PC-9 (cell line): ENCODE measurements around the gene SUSD1. TPM values are rescaled to one million over a fixed set of nuclear protein-coding genes. Genes with fewer than 3 reads are reported as not detected.

Source experiments
- BruUV-seq: library from RNA; stranded (reverse); fragments of 400-500 nt; replicated peaks from 2 replicates; lab custom pipeline; 2021; lab: Mats Ljungman, UMichigan
- CTCF ChIA-PET: fragments of 300-600 bp; sonication (Branson Sonifier 250); formaldehyde crosslinking; loops from one replicate; lab custom pipeline; 2022; ENCODE audit warnings: antibody characterized with exemption; lab: Charles Lee
- POLR2A ChIA-PET: fragments of 300-600 bp; sonication (Branson Sonifier 250); formaldehyde crosslinking; loops from one replicate; lab custom pipeline; 2022; ENCODE audit warnings: antibody characterized with exemption; ENCODE audit not compliant: unreplicated experiment; lab: Charles Lee
- DNase-seq, 2 experiments: peaks; one replicate each; pipeline versions ENCODE4 v3.0.0 to v3.0.0-alpha.2; 2015 to 2022; ENCODE audit warnings: mixed read lengths in 1 of 2
- H2AFZ ChIP-seq: fragments of 200-600 bp; sonication (generic); 2 replicates; pipeline ENCODE4 v1.8.1; 2017; ENCODE audit warnings: antibody characterized with exemption
- H3F3A ChIP-seq: fragments of 200-600 bp; sonication (generic); 2 replicates; pipeline ENCODE4 v1.8.1; 2017; ENCODE audit warnings: antibody characterized with exemption, mild to moderate bottlenecking, low read depth; ENCODE audit not compliant: insufficient read depth
- H3K27ac ChIP-seq: fragments of 200-600 bp; sonication (generic); 2 replicates; pipeline ENCODE4 v1.6.1; 2016; ENCODE audit warnings: mixed run types
- H3K27me3 ChIP-seq: fragments of 200-600 bp; sonication (generic); 2 replicates; pipeline ENCODE4 v1.6.1; 2016; ENCODE audit warnings: low read depth, mixed run types; ENCODE audit not compliant: insufficient read depth
- H3K36me3 ChIP-seq: fragments of 200-600 bp; sonication (generic); 2 replicates; pipeline ENCODE4 v1.6.1; 2016; ENCODE audit warnings: low read depth, mixed run types
- H3K4me1 ChIP-seq: fragments of 200-600 bp; sonication (generic); replicated peaks from 2 replicates; pipeline ENCODE4 v1.6.1; 2016; ENCODE audit warnings: mixed run types; ENCODE audit not compliant: insufficient read depth
- H3K4me2 ChIP-seq: fragments of 200-600 bp; sonication (generic); 2 replicates; pipeline ENCODE4 v1.6.1; 2017; ENCODE audit warnings: mixed run types
- H3K4me3 ChIP-seq: fragments of 200-600 bp; sonication (generic); 2 replicates; pipeline ENCODE4 v1.6.1; 2016; ENCODE audit warnings: mixed run types
- H3K79me2 ChIP-seq: fragments of 200-600 bp; sonication (generic); 2 replicates; pipeline ENCODE4 v1.6.1; 2017; ENCODE audit warnings: low read depth, mixed run types
- H3K9me2 ChIP-seq: fragments of 200-600 bp; sonication (generic); 2 replicates; pipeline ENCODE4 v1.8.1; 2017; ENCODE audit warnings: mild to moderate bottlenecking; ENCODE audit not compliant: insufficient read depth
- H3K9me3 ChIP-seq: fragments of 200-600 bp; sonication (generic); 2 replicates; pipeline ENCODE4 v1.8.1; 2016; ENCODE audit warnings: low read depth; ENCODE audit not compliant: insufficient read depth
- H4K20me1 ChIP-seq: fragments of 200-600 bp; sonication (generic); 2 replicates; pipeline ENCODE4 v1.8.1; 2017; ENCODE audit not compliant: insufficient read depth
- EZH2 ChIP-seq: fragments of 200-600 bp; sonication (generic); IDR thresholded peaks from 2 replicates; pipeline ENCODE4 v1.8.0; 2017; ENCODE audit warnings: antibody characterized with exemption, low read depth
- intact Hi-C: fragments of 100-400 bp; cut with micrococcal nuclease; formaldehyde crosslinking; loops from one replicate; pipeline ENCODE4 v1.10.0; 2022; ENCODE audit not compliant: unreplicated experiment
- total RNA-seq: library from RNA; stranded (reverse); gene quantifications from 2 replicates; pipeline ENCODE4 v1.2.3, GENCODE V29; 2021
- TF ChIP-seq, protein P1 (sequence below): fragments of 200-600 bp; sonication (generic); conservative IDR thresholded peaks from 2 replicates; pipeline ENCODE4 v1.6.1; 2017; ENCODE audit warnings: mixed run types, antibody characterized with exemption, mild to moderate bottlenecking, moderate library complexity

The SUSD1 gene
- total RNA-seq, 1 experiment from 2014 or later: 23.2 TPM

DNA sequence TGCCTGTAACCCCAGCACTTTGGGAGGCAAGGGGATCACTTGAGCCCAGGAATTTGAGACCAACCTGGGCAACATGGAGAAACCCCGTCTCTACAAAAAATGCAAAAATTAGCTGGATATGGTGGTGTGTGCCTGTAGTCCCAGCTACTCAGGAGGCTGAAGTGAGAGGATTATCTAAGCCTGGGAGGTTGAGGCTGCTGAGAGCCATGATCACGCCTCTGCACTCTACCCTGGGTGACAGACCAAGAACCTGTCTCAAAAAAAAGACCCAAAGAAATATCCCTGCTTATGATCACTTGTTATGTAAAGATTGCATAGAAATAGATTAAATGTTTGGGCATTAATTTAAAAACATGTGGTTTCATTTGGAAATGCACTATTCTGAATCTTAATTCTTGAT lies 153.4 kb downstream of the SUSD1 start:
- intact Hi-C loops: no loop called here
- Histone ChIP-seq H3K4me2 (peak overlapping the region; percentile 56), H3F3A (peaks cover 21% of the 10 kb centered on the region), H4K20me1 (no peaks in the 10 kb centered on the region), H3K4me3 (no peak overlapping the region), H3K27ac (peak overlapping the region; percentile 93), H3K9me2 (no peaks in the 10 kb centered on the region), H3K9me3 (no peaks in the 10 kb centered on the region), H3K36me3 (no peaks in the 10 kb centered on the region), H3K79me2 (no peaks in the 10 kb centered on the region), H2AFZ (no peak overlapping the region), H3K4me1 (peaks cover 19% of the 10 kb centered on the region), H3K27me3 (no peaks in the 10 kb centered on the region)
- BruUV-seq: no TSS peak
- DNase-seq: no peak
- CTCF ChIA-PET: interaction anchor here (1.0 to 1.6 kb wide), 2 partner anchors 10 to 53 kb away, joined by 3 to 8 read pairs; no protein-coding TSS in a partner anchor
- POLR2A ChIA-PET: no interaction called here
- no peak for TF ChIP-seq EZH2
- TF ChIP-seq, protein P1, sequence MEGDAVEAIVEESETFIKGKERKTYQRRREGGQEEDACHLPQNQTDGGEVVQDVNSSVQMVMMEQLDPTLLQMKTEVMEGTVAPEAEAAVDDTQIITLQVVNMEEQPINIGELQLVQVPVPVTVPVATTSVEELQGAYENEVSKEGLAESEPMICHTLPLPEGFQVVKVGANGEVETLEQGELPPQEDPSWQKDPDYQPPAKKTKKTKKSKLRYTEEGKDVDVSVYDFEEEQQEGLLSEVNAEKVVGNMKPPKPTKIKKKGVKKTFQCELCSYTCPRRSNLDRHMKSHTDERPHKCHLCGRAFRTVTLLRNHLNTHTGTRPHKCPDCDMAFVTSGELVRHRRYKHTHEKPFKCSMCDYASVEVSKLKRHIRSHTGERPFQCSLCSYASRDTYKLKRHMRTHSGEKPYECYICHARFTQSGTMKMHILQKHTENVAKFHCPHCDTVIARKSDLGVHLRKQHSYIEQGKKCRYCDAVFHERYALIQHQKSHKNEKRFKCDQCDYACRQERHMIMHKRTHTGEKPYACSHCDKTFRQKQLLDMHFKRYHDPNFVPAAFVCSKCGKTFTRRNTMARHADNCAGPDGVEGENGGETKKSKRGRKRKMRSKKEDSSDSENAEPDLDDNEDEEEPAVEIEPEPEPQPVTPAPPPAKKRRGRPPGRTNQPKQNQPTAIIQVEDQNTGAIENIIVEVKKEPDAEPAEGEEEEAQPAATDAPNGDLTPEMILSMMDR: no peak

DNA sequence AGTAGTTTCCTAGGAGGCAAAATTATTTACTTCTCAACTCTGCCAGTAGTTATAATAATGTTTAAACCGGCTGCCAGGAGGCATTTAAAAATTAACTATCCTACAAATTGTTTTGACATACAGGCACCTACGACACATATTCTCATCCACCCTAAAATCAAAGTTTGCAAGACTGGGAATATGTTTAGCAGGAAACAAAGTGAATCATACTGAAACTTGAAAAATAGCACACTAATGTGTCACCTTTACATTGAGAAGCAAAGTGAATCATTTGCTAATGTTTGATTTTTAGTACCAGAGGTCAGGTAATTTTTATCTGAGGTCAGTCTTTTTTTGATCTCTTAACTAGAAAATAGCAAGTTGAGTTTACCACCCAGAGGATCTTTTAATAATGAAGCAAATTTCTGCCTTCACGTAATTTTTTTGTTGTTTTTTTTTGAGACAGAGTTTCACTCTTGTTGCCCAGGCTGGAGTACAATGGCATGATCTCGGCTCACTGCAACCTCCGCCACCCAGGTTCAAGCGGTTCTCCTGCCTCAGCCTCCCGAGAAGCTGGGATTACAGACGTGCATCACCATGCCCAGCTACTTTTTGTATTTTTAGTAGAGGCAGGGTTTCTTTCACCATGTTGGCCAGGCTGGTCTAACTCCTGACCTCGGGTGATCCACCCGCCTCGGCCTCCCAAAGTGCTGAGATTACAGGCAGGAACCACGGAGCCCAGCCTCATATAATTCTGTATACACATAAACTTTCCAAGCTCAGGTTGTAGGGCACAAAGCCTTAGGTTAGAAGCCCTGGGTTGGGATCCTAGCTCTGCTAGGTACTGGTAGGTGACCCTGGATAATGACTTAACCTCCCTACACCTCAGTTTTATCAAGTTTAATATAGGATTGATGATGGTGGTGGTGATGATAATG lies 154.2 kb downstream of the SUSD1 start:
- H2AFZ ChIP-seq: no peak overlapping the region
- DNase-seq: peak in 1 of 2 experiments; percentile 96
- peak overlapping the region; percentile 93 for H3K27ac ChIP-seq
- no peaks in the 10 kb centered on the region for H4K20me1 ChIP-seq
- H3K27me3 ChIP-seq: no peaks in the 10 kb centered on the region
- intact Hi-C loops: no loop called here
- BruUV-seq: TSS peak; percentile 87
- ChIA-PET CTCF (interaction anchor here (1.6 kb wide), 1 partner anchor 54 kb away, joined by 8 read pairs; no protein-coding TSS in a partner anchor), POLR2A (interaction anchor here (0.6 kb wide), 1 partner anchor 87 kb away, joined by 10 read pairs; no protein-coding TSS in a partner anchor)
- peaks cover 19% of the 10 kb centered on the region for H3K4me1 ChIP-seq
- no peaks in the 10 kb centered on the region for H3K9me3 ChIP-seq
- H3K9me2 ChIP-seq: no peaks in the 10 kb centered on the region
- TF ChIP-seq, protein P1: no peak
- TF ChIP-seq EZH2: no peak
- H3K4me3 ChIP-seq: no peak overlapping the region
- H3F3A ChIP-seq: peaks cover 17% of the 10 kb centered on the region
- H3K36me3 ChIP-seq: no peaks in the 10 kb centered on the region
- peak overlapping the region; percentile 56 for H3K4me2 ChIP-seq
- H3K79me2 ChIP-seq: no peaks in the 10 kb centered on the region

DNA sequence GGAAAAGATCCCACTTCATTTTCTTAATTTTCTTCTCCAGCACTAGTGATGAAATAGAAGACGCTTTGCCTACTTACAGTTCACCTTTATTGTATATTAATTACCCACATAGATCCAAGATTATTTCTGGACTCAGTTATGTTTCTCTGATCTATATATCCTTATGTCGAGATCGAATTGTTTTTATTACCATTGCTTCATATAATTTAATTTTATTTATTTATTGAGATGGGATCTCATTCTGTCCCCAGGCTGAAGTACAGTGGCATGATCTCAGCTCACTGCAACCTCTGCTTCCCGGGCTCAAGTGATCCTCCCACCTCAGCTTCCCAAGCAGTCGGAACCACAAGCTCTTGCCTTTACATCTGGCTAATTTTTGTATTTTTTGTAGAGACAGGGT lies 157.2 kb downstream of the SUSD1 start:
- H3K36me3 ChIP-seq: no peaks in the 10 kb centered on the region
- H3F3A ChIP-seq: peaks cover 24% of the 10 kb centered on the region
- H3K4me3 ChIP-seq: no peak overlapping the region
- intact Hi-C loops: no loop called here
- CTCF ChIA-PET: no interaction called here
- POLR2A ChIA-PET: interaction anchor here (0.6 kb wide), 1 partner anchor 122 kb away, joined by 3 read pairs; no protein-coding TSS in a partner anchor
- H3K4me2 ChIP-seq: no peak overlapping the region
- TF ChIP-seq, protein P1: no peak
- no peak for TF ChIP-seq EZH2
- H3K9me3 ChIP-seq: no peaks in the 10 kb centered on the region
- BruUV-seq: no TSS peak
- H3K79me2 ChIP-seq: no peaks in the 10 kb centered on the region
- H3K9me2 ChIP-seq: no peaks in the 10 kb centered on the region
- H4K20me1 ChIP-seq: no peaks in the 10 kb centered on the region
- DNase-seq: no peak
- H2AFZ ChIP-seq: no peak overlapping the region
- no peak overlapping the region for H3K27ac ChIP-seq
- peaks cover 40% of the 10 kb centered on the region for H3K4me1 ChIP-seq
- H3K27me3 ChIP-seq: no peaks in the 10 kb centered on the region
